ENCODE measurements around the gene SUN3. TPM values are rescaled to one million over a fixed set of nuclear protein-coding genes. Genes with fewer than 3 reads are reported as not detected.

The SUN3 gene
- total and polyA plus RNA-seq, 10 of the 15 experiments (the other 5 are each of a cell fraction or from before 2014, with no cell fraction given) = 0.29 to 0.48 TPM; not detected in 8

- ATAC-seq (no peak), FAIRE-seq (no peak), DNase-seq (ENCODE audit: low read depth, low spot score) (no peak)
- ChIA-PET RAD21 (ENCODE audit: unreplicated experiment) (no interaction called here), CTCF (interaction anchor here (0.9 to 2.3 kb wide), 6 partner anchors 11 to 216 kb away, joined by 3 to 11 read pairs (median 4); no protein-coding TSS in a partner anchor), SMC1A (ENCODE audit: uncharacterized antibody, unreplicated experiment) (interaction anchor here (1.4 kb wide), 1 partner anchor 89 kb away, joined by 3 read pairs; no protein-coding TSS in a partner anchor), POLR2A (no interaction called here)
- Histone ChIP-seq H3K4me2 (ENCODE audit: control insufficient read depth, insufficient read depth) (no peak overlapping the region), H2AFZ (ENCODE audit: control insufficient read depth, low read depth, low read length) (no peak overlapping the region), H3K4me3 (no peak overlapping the region), H3K9ac (ENCODE audit: control insufficient read depth, insufficient read depth, low read length) (no peak overlapping the region), H3K4me1 (ENCODE audit: control insufficient read depth, insufficient read depth, low read length) (peaks cover 28% of the 10 kb centered on the region), H3K9me3 (replicated peaks; ENCODE audit: control insufficient read depth, insufficient read depth, low read length) (no peaks in the 10 kb centered on the region), H4K20me1 (ENCODE audit: control insufficient read depth, insufficient read depth) (no peaks in the 10 kb centered on the region), H3K79me2 (ENCODE audit: control insufficient read depth, insufficient read depth, low read length) (no peaks in the 10 kb centered on the region), H3K27me3 (replicated peaks in 1 of 2; ENCODE audit: control insufficient read depth in 2 of 2, insufficient read depth in 2 of 2, low read length in 1 of 2) (no peaks in the 10 kb centered on the region; a peak in 2 of 4 replicates), H3K36me3 (ENCODE audit: control insufficient read depth in 2 of 2, insufficient read depth in 2 of 2, low read length in 1 of 2) (no peaks in the 10 kb centered on the region), H3K27ac (ENCODE audit: control insufficient read depth, insufficient read depth) (no peak overlapping the region)
- in situ Hi-C loops (cut with MboI) (loop anchor here (5.0 to 25.0 kb wide), 2 partner anchors 172 to 1822 kb away; partner anchors contain the start of gene VWC2), intact Hi-C loops (cut with micrococcal nuclease; ENCODE audit: unreplicated experiment) (no loop called here)
- WGBS (ENCODE audit: insufficient coverage, insufficient replicate concordance, low lambda C conversion rate, missing lambda C conversion rate) = 84% methylated on average over 14 of the region's 14 CpGs
- BruUV-seq (replicated peaks) = no TSS peak
- TF ChIP-seq TBL1XR1 (IDR thresholded peaks at IDR 0.05; ENCODE audit: low read depth, low read length) (no peak), E4F1 (IDR thresholded peaks at IDR 0.05; ENCODE audit: borderline replicate concordance, partially characterized antibody) (no peak), ELK1 (IDR thresholded peaks at IDR 0.05; ENCODE audit: low read depth, low read length) (no peak), ZNF24 (IDR thresholded peaks at IDR 0.05) (no peak), SPI1 (IDR thresholded peaks at IDR 0.05; ENCODE audit: borderline replicate concordance, insufficient read depth, low read depth, low read length) (no peak), BRCA1 (IDR thresholded peaks at IDR 0.05; ENCODE audit: low read depth, low read length) (no peak), IKZF2 (IDR thresholded peaks at IDR 0.05) (no peak), RCOR1 (conservative IDR thresholded peaks at IDR 0.05; ENCODE audit: low read depth, low read length) (no peak), ATF7 (IDR thresholded peaks at IDR 0.05; ENCODE audit: low read depth) (no peak), ZNF207 (IDR thresholded peaks at IDR 0.05; ENCODE audit: borderline replicate concordance) (no peak), ZNF622 (IDR thresholded peaks at IDR 0.05) (no peak), ZBTB11 (CRISPR knock-in tag; IDR thresholded peaks at IDR 0.05) (no peak), CEBPB (IDR thresholded peaks at IDR 0.05; ENCODE audit: borderline replicate concordance in 1 of 2, low read depth in 2 of 2, low read length in 2 of 2) (no peak), MTA2 (IDR thresholded peaks at IDR 0.05; ENCODE audit: low read depth) (no peak), FOXK2 (IDR thresholded peaks at IDR 0.05) (no peak)
Measured at GRCh38 chr7:47940088-47941013, 88.6 kb downstream of the SUN3 start.

All from GM12878 (cell line).